HepG2 (cell line): ENCODE data around the gene PREX1. TPM values are rescaled to one million over a fixed set of nuclear protein-coding genes. Genes with fewer than 3 reads are reported as not detected.

ENCODE experiments used
- ATAC-seq: fragments of 200-7000 bp; cut with Tn5 transposase; 3 replicates; pipeline ENCODE4 v1.9.1; 2020; ENCODE audit warnings: mild to moderate bottlenecking, moderate library complexity
- BruUV-seq: library from RNA; stranded (reverse); fragments of 400-500 nt; replicated peaks from 2 replicates; lab custom pipeline; 2021; lab: Mats Ljungman, UMichigan
- CTCF ChIA-PET: fragments of 300-600 bp; formaldehyde crosslinking; extraction: SDS; loops from one replicate; lab custom pipeline; 2021; ENCODE audit warnings: low total read pairs, inconsistent platforms, low intra/inter-chr PET ratio; lab: Yijun Ruan, JAX
- POLR2A ChIA-PET: fragments of 350-600 bp; sonication (Branson Sonifier 250); formaldehyde crosslinking; loops from one replicate; lab custom pipeline; 2020; ENCODE audit warnings: antibody characterized with exemption, inconsistent platforms; lab: Yijun Ruan, JAX
- DNase-seq: peaks from one replicate; pipeline ENCODE4 v3.0.0-alpha.2; 2015; ENCODE audit warnings: low spot score
- FAIRE-seq: peaks from 3 replicates; lab custom pipeline; 2011; peaks lifted over from hg19 to GRCh38; lab: Jason Lieb, UNC
- H2AFZ ChIP-seq: one replicate; pipeline ENCODE4 v1.6.1; 2011; ENCODE audit warnings: low read length, inconsistent platforms
- H3K27ac ChIP-seq: fragments of 300-600 bp; 3 replicates; pipeline ENCODE4 v1.8.0; 2011; ENCODE audit warnings: mixed run types, mild to moderate bottlenecking, mixed read lengths, low read length, inconsistent platforms; ENCODE audit not compliant: insufficient read depth; ENCODE audit errors: extremely low read length
- H3K27me3 ChIP-seq, 2 experiments: fragments of 200-600 bp in 1 of 2; 2 replicates in 1 of 2; 3 replicates in 1 of 2; pipeline versions ENCODE4 v1.6.0 to v1.8.0; 2011; ENCODE audit warnings: low read length in 2 of 2, mild to moderate bottlenecking in 2 of 2, moderate library complexity in 2 of 2, inconsistent platforms in 1 of 2; ENCODE audit not compliant: insufficient read depth in 2 of 2, control insufficient read depth in 1 of 2
- H3K36me3 ChIP-seq, 2 experiments: fragments of 200-600 bp in 1 of 2; replicated peaks in 1 of 2; 2 replicates in 1 of 2; 3 replicates in 1 of 2; pipeline versions ENCODE4 v1.5.1 to v1.8.0; 2011; ENCODE audit warnings: low read length in 2 of 2, inconsistent platforms in 1 of 2; ENCODE audit not compliant: insufficient read depth in 2 of 2, control insufficient read depth in 1 of 2
- H3K4me1 ChIP-seq: 2 replicates; pipeline ENCODE4 v1.5.1; 2012; ENCODE audit warnings: low read length, inconsistent platforms; ENCODE audit not compliant: insufficient read depth
- H3K4me2 ChIP-seq: 2 replicates; pipeline ENCODE4 v1.6.0; 2011; ENCODE audit warnings: low read depth, low read length, inconsistent platforms
- H3K4me3 ChIP-seq, 3 experiments: fragments of 200-600 bp in 1 of 3; sonication (generic), shearing (Covaris generic) in 1 of 3; replicated peaks in 1 of 3; 2 replicates each; pipeline ENCODE4 v1.5.1; 2011 to 2016; ENCODE audit warnings: low read length in 3 of 3, inconsistent platforms in 2 of 3, low read depth in 2 of 3, mild to moderate bottlenecking in 2 of 3, control low read depth in 1 of 3, mixed read lengths in 1 of 3; ENCODE audit not compliant: insufficient read depth in 1 of 3
- H3K79me2 ChIP-seq: one replicate; pipeline ENCODE4 v1.6.1; 2011; ENCODE audit warnings: low read length, inconsistent platforms; ENCODE audit not compliant: insufficient read depth
- H3K9ac ChIP-seq: 2 replicates; pipeline ENCODE4 v1.6.0; 2011; ENCODE audit warnings: mild to moderate bottlenecking, low read depth, low read length, inconsistent platforms; ENCODE audit not compliant: insufficient read depth
- H3K9me3 ChIP-seq: 2 replicates; pipeline ENCODE4 v1.5.1; 2012; ENCODE audit warnings: mild to moderate bottlenecking, low read length
- H4K20me1 ChIP-seq: 2 replicates; pipeline ENCODE4 v1.6.0; 2011; ENCODE audit warnings: inconsistent platforms, mild to moderate bottlenecking, low read length, moderate library complexity; ENCODE audit not compliant: insufficient read depth
- BORCS8-MEF2B ChIP-seq: sonication (generic); formaldehyde crosslinking; IDR thresholded peaks from 2 replicates; pipeline ENCODE4 v1.8.0; 2022; ENCODE audit warnings: mild to moderate bottlenecking, missing genetic modification reagents
- CREB1 ChIP-seq, 2 experiments: fragments of 450-650 bp in 1 of 2; IDR thresholded peaks; 2 replicates each; pipeline ENCODE4 v1.6.1; 2016 to 2017; ENCODE audit warnings: control low read depth in 1 of 2, mild to moderate bottlenecking in 1 of 2, missing compliant biosample characterization in 1 of 2, missing genetic modification characterization in 1 of 2
- ETV6 ChIP-seq: sonication (generic); formaldehyde crosslinking; conservative IDR thresholded peaks from 2 replicates; pipeline ENCODE4 v1.4.0; 2020; ENCODE audit warnings: missing genetic modification reagents
- GABPA ChIP-seq, 2 experiments: IDR thresholded peaks; 2 replicates each; pipeline ENCODE4 v1.6.1; 2011 to 2016; ENCODE audit warnings: low read depth in 2 of 2, low read length in 1 of 2, missing biosample characterization in 1 of 2, missing genetic modification characterization in 1 of 2
- MAFK ChIP-seq, 2 experiments: IDR thresholded peaks in 1 of 2; conservative IDR thresholded peaks in 1 of 2; 2 replicates each; pipeline ENCODE4 v1.6.1; 2011; ENCODE audit warnings: improper control_type of control experiment in 2 of 2, low read length in 2 of 2
- TAF1 ChIP-seq: sonication (generic); formaldehyde crosslinking; IDR thresholded peaks from 2 replicates; pipeline ENCODE4 v1.4.0; 2020; ENCODE audit warnings: missing genetic modification reagents
- ZNF713 ChIP-seq: sonication (generic); formaldehyde crosslinking; IDR thresholded peaks from 2 replicates; pipeline ENCODE4 v1.4.0; 2020; ENCODE audit warnings: mild to moderate bottlenecking, missing genetic modification reagents
- ZSCAN22 ChIP-seq: sonication (generic); formaldehyde crosslinking; IDR thresholded peaks from 2 replicates; pipeline ENCODE4 v1.4.0; 2020; ENCODE audit warnings: mild to moderate bottlenecking, missing genetic modification reagents
- WGBS: methylation state at CpG from one replicate; pipeline ENCODE4 v1.1.6; 2017; ENCODE audit warnings: low lambda C conversion rate; 5-methylcytosine and 5-hydroxymethylcytosine counted together
- in situ Hi-C: cut with HindIII; loops from 2 replicates; pipeline ENCODE4 v1.10.0; 2017; ENCODE audit warnings: low pct_unique_long_range_greater_than_20kb; ENCODE audit not compliant: extremely low pct_ligation_motif_present
- intact Hi-C: fragments of 100-400 bp; cut with micrococcal nuclease; formaldehyde crosslinking; loops from one replicate; pipeline ENCODE4 v1.10.0; 2022; ENCODE audit not compliant: unreplicated experiment
- polyA plus RNA-seq, 8 experiments: library from polyadenylated mRNA; depleted of rRNA in 3 of 8; stranded (reverse) in 7 of 8; unstranded in 1 of 8; fragments of >200 nt; fragmentation: Illumina TruSeq in 4 of 8; extraction: Trizol in 4 of 8; gene quantifications; 2 replicates each; pipeline versions ENCODE4 v1.2.1 to v1.2.3, GENCODE V29; 2011 to 2016; ENCODE audit warnings: low read depth in 4 of 8, missing spikeins in 1 of 8, mixed read lengths in 1 of 8; ENCODE audit not compliant: insufficient read depth in 1 of 8
- total RNA-seq, 5 experiments: library from RNA; depleted of rRNA; stranded (reverse); fragments of >200 nt; fragmentation: Illumina TruSeq; extraction: Trizol; gene quantifications; 2 replicates each; pipeline ENCODE4 v1.2.3, GENCODE V29; 2016; ENCODE audit warnings: low read depth in 1 of 5

The PREX1 gene
- total and polyA plus RNA-seq, 2 of the 13 experiments (the other 11 are each of a cell fraction or from before 2014, with no cell fraction given): 0.02 to 0.04 TPM

DNA sequence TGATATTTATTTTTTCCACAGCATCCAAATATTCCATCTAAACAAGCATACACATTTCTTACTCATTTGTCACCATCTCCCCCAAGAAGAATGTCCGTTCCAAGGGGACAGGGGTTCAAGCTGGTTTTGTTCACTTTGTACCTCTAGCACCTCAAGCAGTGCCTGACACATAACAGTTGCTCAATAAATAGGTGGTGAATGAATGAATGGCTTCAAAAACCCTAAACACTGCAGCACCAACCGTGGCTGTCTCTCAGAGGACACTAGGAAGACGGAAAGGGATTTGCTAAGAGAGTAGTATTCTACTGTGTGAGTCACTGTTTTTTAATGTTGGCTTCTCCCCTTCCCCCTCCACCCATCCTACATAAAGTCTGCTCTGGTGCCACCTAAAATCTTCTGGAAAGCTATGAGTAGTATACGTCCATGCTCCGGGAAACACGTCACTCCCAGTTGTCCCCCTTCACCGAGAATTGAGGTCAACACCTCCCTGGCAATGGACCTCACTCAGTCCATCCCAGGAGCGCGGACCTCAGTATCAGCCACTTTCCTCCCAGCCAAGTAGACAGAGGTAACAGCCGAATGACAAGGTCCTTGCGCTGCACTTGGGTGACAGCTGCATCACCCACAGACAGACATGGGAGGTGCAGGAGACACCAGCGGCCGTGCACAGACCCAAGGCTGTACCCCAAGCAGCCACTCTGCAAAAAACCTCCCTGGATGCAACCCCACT, 107.4 kb downstream of the PREX1 start:
- no peak for FAIRE-seq
- Histone ChIP-seq H3K36me3 (no peaks in the 10 kb centered on the region), H3K27me3 (peaks cover 1 to 5% of the 10 kb centered on the region in 2 experiments; a peak in 2 of 5 replicates), H3K79me2 (no peaks in the 10 kb centered on the region), H2AFZ (no peak overlapping the region), H3K9me3 (no peaks in the 10 kb centered on the region), H3K4me1 (peaks cover 34% of the 10 kb centered on the region), H3K4me2 (no peak overlapping the region), H3K9ac (no peak overlapping the region), H3K4me3 (no peak overlapping the region), H4K20me1 (no peaks in the 10 kb centered on the region), H3K27ac (no peak overlapping the region)
- no TSS peak for BruUV-seq
- intact Hi-C loops (no loop called here), in situ Hi-C loops (loop anchor here (5.0 kb wide), 1 partner anchor 63 kb away; no protein-coding TSS in a partner anchor)
- ChIA-PET POLR2A (no interaction called here), CTCF (no interaction called here)
- no peak for DNase-seq
- ATAC-seq: no peak
- TF ChIP-seq CREB1 (IDR thresholded peaks at IDR 0.05) (peak; percentile 37; the same call in 1 of the 2 replicates), CREB1 (CRISPR knock-in tag; IDR thresholded peaks at IDR 0.05) (no peak), MAFK (conservative IDR thresholded peaks at IDR 0.05 in 1 of 2, IDR thresholded peaks at IDR 0.05 in 1 of 2; ENCODE audit: low read length in 2 of 2) (no peak)
- 60% methylated on average over 13 of the region's 13 CpGs for WGBS

DNA sequence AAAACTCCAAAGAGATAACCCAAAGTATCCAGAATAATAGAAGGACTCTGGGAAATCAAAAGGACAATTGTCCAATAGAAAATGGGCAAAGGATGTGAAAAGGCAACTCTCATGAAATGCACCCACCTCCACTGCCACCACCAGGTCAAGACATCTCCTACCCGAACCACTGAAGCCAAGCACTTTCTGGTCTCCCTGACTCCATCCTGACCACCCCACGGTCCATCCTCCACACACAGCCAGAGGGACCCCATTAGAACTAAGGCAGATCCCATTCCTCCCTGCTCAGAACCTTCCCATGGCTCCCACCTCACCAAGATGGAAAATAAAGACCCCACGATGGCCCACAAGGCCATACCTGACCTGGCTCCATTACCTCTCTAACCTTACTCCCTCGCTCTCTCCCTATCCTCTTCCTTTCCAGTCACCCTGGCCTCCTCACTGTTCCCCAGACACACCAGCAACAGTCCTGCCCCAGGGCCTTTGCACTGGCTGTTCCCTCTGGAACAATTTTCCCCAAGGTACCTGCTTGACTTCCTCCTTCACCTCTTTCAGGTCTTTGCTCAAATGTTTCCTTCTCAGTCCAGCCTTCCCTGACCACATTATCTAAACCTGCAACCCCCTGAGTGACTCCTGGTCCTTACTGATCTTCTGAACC, 108.1 kb downstream of the PREX1 start:
- ChIA-PET POLR2A (no interaction called here), CTCF (no interaction called here)
- intact Hi-C loops: no loop called here
- FAIRE-seq: no peak
- no peak for TF ChIP-seq ZSCAN22 (CRISPR knock-in tag)
- no peak for TF ChIP-seq GABPA (IDR thresholded peaks at IDR 0.05; ENCODE audit: low read depth, low read length)
- TF ChIP-seq GABPA (CRISPR knock-in tag; IDR thresholded peaks at IDR 0.05; ENCODE audit: low read depth): no peak
- no peak for TF ChIP-seq ETV6 (CRISPR knock-in tag)
- TF ChIP-seq TAF1: no peak
- TF ChIP-seq ZNF713 (CRISPR knock-in tag): no peak
- no peak for TF ChIP-seq BORCS8-MEF2B (CRISPR knock-in tag)
- TF ChIP-seq, all 625 proteins: peak for 0
- Histone ChIP-seq H2AFZ (no peak overlapping the region), H3K4me2 (no peak overlapping the region), H4K20me1 (no peaks in the 10 kb centered on the region), H3K4me3 (no peak overlapping the region), H3K27ac (no peak overlapping the region), H3K79me2 (no peaks in the 10 kb centered on the region), H3K4me1 (peaks cover 34% of the 10 kb centered on the region), H3K9ac (no peak overlapping the region), H3K36me3 (no peaks in the 10 kb centered on the region), H3K9me3 (no peaks in the 10 kb centered on the region), H3K27me3 (peaks cover 1 to 5% of the 10 kb centered on the region in 2 experiments; a peak in 2 of 5 replicates)
- DNase-seq: no peak
- 68% methylated on average over 4 of the region's 4 CpGs for WGBS
- BruUV-seq: no TSS peak
- ATAC-seq: no peak
- in situ Hi-C loops: loop anchor here (5.0 kb wide), 1 partner anchor 62 kb away; no protein-coding TSS in a partner anchor
